Tibial nerve (tissue), 4 donors: ENCODE results near the gene MR1. TPM values are rescaled to one million over a fixed set of nuclear protein-coding genes. Genes with fewer than 3 reads are reported as not detected.

Experiments
- DNase-seq, 2 donors: peaks; one replicate each; pipeline ENCODE4 v3.0.0-alpha.2; 2019; ENCODE audit warnings: low spot score in 2 of 2
- H3K27ac ChIP-seq, 4 donors: fragments of 200-600 bp; sonication (generic) in 3 of 4; one replicate each; pipeline ENCODE4 v1.5.1; 2017 to 2019; ENCODE audit warnings: mild to moderate bottlenecking in 1 of 4
- H3K27me3 ChIP-seq, 2 donors: fragments of 200-600 bp; sonication (generic) in 1 of 2; one replicate each; pipeline versions ENCODE4 v1.5.1 to v1.6.0; 2017 to 2019
- H3K36me3 ChIP-seq, 3 donors: fragments of 200-600 bp; sonication (generic); one replicate each; pipeline ENCODE4 v1.5.1; 2018 to 2019
- H3K4me1 ChIP-seq, 4 donors: fragments of 200-600 bp; sonication (generic) in 3 of 4; one replicate each; pipeline ENCODE4 v1.5.1; 2017 to 2019
- H3K4me3 ChIP-seq, 4 donors: fragments of 200-600 bp; sonication (generic) in 3 of 4; one replicate each; pipeline ENCODE4 v1.5.1; 2017 to 2019; ENCODE audit warnings: mild to moderate bottlenecking in 1 of 4, moderate library complexity in 1 of 4
- H3K9me3 ChIP-seq, 4 donors: fragments of 200-600 bp; sonication (generic) in 3 of 4; one replicate each; pipeline ENCODE4 v1.5.1; 2017 to 2019
- CTCF ChIP-seq, 5 experiments: fragments of 200-600 bp in 3 of 5; fragments of 450-650 bp in 2 of 5; sonication (generic) in 3 of 5; IDR thresholded peaks; one replicate each; pipeline ENCODE4 v1.5.1; 2016 to 2019; ENCODE audit warnings: antibody characterized with exemption in 5 of 5, mild to moderate bottlenecking in 3 of 5, moderate library complexity in 2 of 5
- EP300 ChIP-seq, 2 donors: sonication (generic); formaldehyde crosslinking; IDR thresholded peaks; one replicate each; pipeline ENCODE4 v1.6.1; 2017; ENCODE audit warnings: antibody characterized with exemption in 2 of 2, mild to moderate bottlenecking in 1 of 2
- POLR2A ChIP-seq, 2 donors: fragments of 450-650 bp; IDR thresholded peaks; one replicate each; pipeline ENCODE4 v1.6.1; 2017; ENCODE audit warnings: antibody characterized with exemption in 2 of 2, mild to moderate bottlenecking in 2 of 2, moderate library complexity in 2 of 2
- WGBS, 2 donors: methylation state at CpG; one replicate each; pipeline ENCODE4 v1.1.5; 2018; 5-methylcytosine and 5-hydroxymethylcytosine counted together
- total RNA-seq, 4 donors: library from RNA; depleted of rRNA; stranded (reverse); fragments of >200 nt; gene quantifications; one replicate each; pipeline ENCODE4 v1.1.0, GENCODE V29; 2016

The MR1 gene
- total RNA-seq, 4 donors from 2014 or later, result 9.2 to 26.2 (median 10.9) TPM

DNA sequence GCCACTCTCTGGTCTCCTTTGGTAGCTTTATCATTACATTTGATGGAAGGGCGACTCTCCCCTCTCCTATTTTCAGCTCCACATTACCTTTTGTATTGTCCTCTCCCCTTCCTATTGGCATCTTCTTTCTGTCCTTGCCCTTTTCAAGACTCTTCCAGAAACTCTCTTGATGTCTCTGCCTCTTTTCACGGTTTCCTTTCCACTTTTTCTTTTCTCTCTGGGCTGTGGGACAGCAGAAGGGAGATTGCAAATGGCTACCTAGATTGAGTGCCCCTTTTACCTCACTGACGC lies 72.2 kb downstream of the MR1 start:
- Histone ChIP-seq H3K9me3 (no peaks in the 10 kb centered on the region), H3K27me3 (no peaks in the 10 kb centered on the region), H3K4me1 (peaks cover 0 to 52% (median 11%) of the 10 kb centered on the region in 4 donors), H3K36me3 (no peaks in the 10 kb centered on the region), H3K4me3 (peak overlapping the region; percentile 45 to 84 (median 58)), H3K27ac (peak overlapping the region; percentile 41 to 93 (median 76))
- no peak for DNase-seq
- 44 to 55% methylated on average over 3 of the region's 3 CpGs for WGBS, 2 donors
- TF ChIP-seq POLR2A (IDR thresholded peaks at IDR 0.05), result no peak
- no peak for TF ChIP-seq CTCF (IDR thresholded peaks at IDR 0.05)
- no peak for TF ChIP-seq EP300 (IDR thresholded peaks at IDR 0.05)

DNA sequence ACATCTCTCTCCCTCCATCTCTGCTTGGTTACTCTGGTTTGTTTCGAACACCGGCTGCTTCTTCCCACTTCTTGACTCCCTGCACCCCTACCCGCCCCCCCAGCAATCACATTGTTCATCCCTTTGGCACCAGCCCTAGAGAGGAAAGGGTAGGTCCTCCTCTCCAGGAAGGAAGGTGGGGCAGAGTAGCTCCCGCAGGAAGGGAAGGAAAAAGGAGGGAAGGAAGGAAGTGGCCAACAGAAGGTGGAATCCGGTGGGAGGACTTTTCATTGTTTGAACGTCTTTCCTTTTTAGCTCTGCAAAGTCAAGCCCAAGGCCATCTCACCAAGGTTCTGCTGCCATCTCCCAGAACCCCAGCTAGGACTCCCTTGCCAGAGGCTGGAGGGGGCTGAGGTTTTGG lies 72.7 kb downstream of the MR1 start:
- no peak overlapping the region for H3K4me3 ChIP-seq
- no peak for DNase-seq
- H3K4me1 ChIP-seq, result peaks cover 0 to 50% (median 11%) of the 10 kb centered on the region in 4 donors
- TF ChIP-seq CTCF (IDR thresholded peaks at IDR 0.05) (no peak), POLR2A (IDR thresholded peaks at IDR 0.05) (no peak), EP300 (IDR thresholded peaks at IDR 0.05) (no peak)
- H3K27ac ChIP-seq, result peak overlapping the region in 2 of 4 donors; percentile 87 to 93
- no peaks in the 10 kb centered on the region for H3K36me3 ChIP-seq
- H3K27me3 ChIP-seq, result no peaks in the 10 kb centered on the region
- WGBS, 2 donors, result 51 to 56% methylated on average over 6 of the region's 6 CpGs
- no peaks in the 10 kb centered on the region for H3K9me3 ChIP-seq

- no peak for DNase-seq
- Histone ChIP-seq H3K4me3 (no peak overlapping the region), H3K36me3 (no peaks in the 10 kb centered on the region), H3K27ac (no peak overlapping the region), H3K27me3 (no peaks in the 10 kb centered on the region), H3K9me3 (no peaks in the 10 kb centered on the region), H3K4me1 (peaks cover 0 to 52% (median 17%) of the 10 kb centered on the region in 4 donors)
- WGBS, 2 donors, result 65 to 71% methylated on average over 2 of the region's 2 CpGs
- TF ChIP-seq POLR2A (IDR thresholded peaks at IDR 0.05), result no peak
- no peak for TF ChIP-seq EP300 (IDR thresholded peaks at IDR 0.05)
- no peak for TF ChIP-seq CTCF (IDR thresholded peaks at IDR 0.05)
Measured at GRCh38 chr1:181107711-181108110, 73.9 kb downstream of the MR1 start.

DNA sequence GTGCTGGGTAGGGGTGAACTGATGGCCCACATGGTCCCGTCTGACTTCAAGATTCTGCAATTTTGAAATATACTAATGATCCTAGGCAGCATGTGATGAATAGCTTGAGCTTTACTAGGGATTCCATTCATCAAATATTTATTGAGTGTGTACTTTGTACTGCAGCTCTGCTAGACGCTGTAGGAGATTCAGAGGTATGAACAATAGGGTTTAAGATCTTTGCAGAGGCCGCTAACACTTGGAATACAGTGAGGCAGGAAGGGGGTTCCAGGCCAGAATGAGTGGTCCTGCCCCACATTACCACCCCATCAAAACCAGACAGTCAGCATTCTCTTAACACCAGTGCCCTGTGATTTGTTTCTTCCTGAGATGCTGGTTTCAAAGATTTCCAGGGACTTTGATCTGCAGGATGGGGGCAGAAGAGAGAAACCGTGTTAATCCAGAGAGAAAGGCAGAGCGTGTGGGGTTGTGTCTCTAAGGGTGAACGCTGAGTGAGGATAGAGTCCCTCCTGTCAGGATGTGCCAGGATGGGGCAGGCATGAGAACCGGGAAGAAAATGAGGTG lies 74.6 kb downstream of the MR1 start:
- TF ChIP-seq POLR2A (IDR thresholded peaks at IDR 0.05) (no peak), EP300 (IDR thresholded peaks at IDR 0.05) (no peak), CTCF (IDR thresholded peaks at IDR 0.05) (no peak)
- no peak for DNase-seq
- Histone ChIP-seq H3K27ac (no peak overlapping the region), H3K36me3 (no peaks in the 10 kb centered on the region), H3K27me3 (no peaks in the 10 kb centered on the region), H3K4me3 (no peak overlapping the region), H3K9me3 (no peaks in the 10 kb centered on the region), H3K4me1 (peaks cover 0 to 52% (median 21%) of the 10 kb centered on the region in 4 donors)
- 65 to 73% methylated on average over 7 of the region's 7 CpGs for WGBS, 2 donors

DNA sequence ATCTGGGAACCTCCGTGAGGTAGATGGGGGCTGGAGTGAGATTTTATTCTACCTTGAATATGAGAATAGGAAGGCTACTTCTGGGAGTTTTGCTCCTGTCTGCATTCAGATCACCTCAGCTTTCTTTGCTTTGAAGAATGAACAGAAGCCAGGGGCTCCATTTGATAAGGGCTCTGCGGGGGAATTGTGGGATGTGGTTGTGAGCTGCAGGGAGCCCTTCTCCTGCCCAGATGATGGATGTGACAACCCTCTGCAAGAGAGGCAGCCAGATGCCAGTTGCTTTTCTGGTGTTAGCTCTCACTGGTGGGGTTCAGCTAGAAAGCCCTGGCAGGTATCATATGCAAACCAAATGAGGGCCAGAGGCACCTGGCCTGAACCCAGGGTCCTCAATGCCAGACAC lies 76.2 kb downstream of the MR1 start:
- 73 to 80% methylated on average over 2 of the region's 2 CpGs for WGBS, 2 donors
- H3K9me3 ChIP-seq, result no peaks in the 10 kb centered on the region

More for the DNA sequence above, 76.2 kb downstream of the MR1 start:
- Histone ChIP-seq H3K27me3 (no peaks in the 10 kb centered on the region), H3K27ac (no peak overlapping the region), H3K4me3 (no peak overlapping the region), H3K36me3 (no peaks in the 10 kb centered on the region), H3K4me1 (peaks cover 0 to 42% (median 14%) of the 10 kb centered on the region in 4 donors)
- DNase-seq, result no peak
- TF ChIP-seq CTCF (IDR thresholded peaks at IDR 0.05) (no peak), POLR2A (IDR thresholded peaks at IDR 0.05) (no peak), EP300 (IDR thresholded peaks at IDR 0.05) (no peak)

Other genes starting within 250 kb of the MR1 start
- 10 to 100 TPM; 14.9 to 22.6 (median 19.1) TPM for gene KIAA1614, start 121.1 kb upstream of the MR1 start, total RNA-seq
- gene STX6, start 11.1 kb upstream of the MR1 start, total RNA-seq, result 10 to 100 TPM; 30.0 to 43.7 (median 38.6) TPM
- 10 to 100 TPM in 3 of 4 donors, 1 to 10 TPM in 1; 8.1 to 16.3 (median 13.1) TPM for gene IER5, start 54.7 kb downstream of the MR1 start, total RNA-seq